Tibial artery (tissue), 4 donors: Measurements from ENCODE around the gene WWC1.

ENCODE experiments used
- DNase-seq, 2 donors: peaks; one replicate each; pipeline ENCODE4 v3.0.0-alpha.2; 2019
- H3K27ac ChIP-seq, 2 donors: fragments of 200-600 bp; sonication (generic) in 1 of 2; 1 replicate in 1 of 2; 2 replicates in 1 of 2; pipeline ENCODE4 v1.5.1; 2018 to 2019; ENCODE audit warnings: mild to moderate bottlenecking in 1 of 2
- H3K27me3 ChIP-seq, 2 donors: fragments of 200-600 bp; sonication (generic) in 1 of 2; one replicate each; pipeline versions ENCODE4 v1.5.1 to v1.6.0; 2016 to 2019
- H3K36me3 ChIP-seq, 3 donors: fragments of 200-600 bp; sonication (generic) in 2 of 3; one replicate each; pipeline ENCODE4 v1.5.1; 2016 to 2019; ENCODE audit warnings: mild to moderate bottlenecking in 2 of 3
- H3K4me1 ChIP-seq, 4 donors: fragments of 200-600 bp; sonication (generic) in 2 of 4; 1 replicate in 3 of 4; 2 replicates in 1 of 4; pipeline ENCODE4 v1.5.1; 2016 to 2019
- H3K4me3 ChIP-seq, 2 donors: fragments of 200-600 bp; sonication (generic) in 1 of 2; 1 replicate in 1 of 2; 2 replicates in 1 of 2; pipeline ENCODE4 v1.5.1; 2018 to 2019; ENCODE audit warnings: mild to moderate bottlenecking in 2 of 2
- H3K9me3 ChIP-seq, 3 donors: fragments of 200-600 bp; sonication (generic) in 1 of 3; one replicate each; pipeline ENCODE4 v1.5.1; 2016 to 2019
- CTCF ChIP-seq, 2 experiments: fragments of 200-600 bp in 1 of 2; fragments of 450-650 bp in 1 of 2; IDR thresholded peaks; one replicate each; pipeline ENCODE4 v1.5.1; 2017 to 2019; ENCODE audit warnings: antibody characterized with exemption in 2 of 2, mild to moderate bottlenecking in 1 of 2, moderate library complexity in 1 of 2
- intact Hi-C: fragments of 100-400 bp; cut with DNase I; formaldehyde crosslinking; loops from one replicate; pipeline ENCODE4 v1.15.0; 2023; ENCODE audit warnings: low total_unique reads

WWC1 gene

DNA sequence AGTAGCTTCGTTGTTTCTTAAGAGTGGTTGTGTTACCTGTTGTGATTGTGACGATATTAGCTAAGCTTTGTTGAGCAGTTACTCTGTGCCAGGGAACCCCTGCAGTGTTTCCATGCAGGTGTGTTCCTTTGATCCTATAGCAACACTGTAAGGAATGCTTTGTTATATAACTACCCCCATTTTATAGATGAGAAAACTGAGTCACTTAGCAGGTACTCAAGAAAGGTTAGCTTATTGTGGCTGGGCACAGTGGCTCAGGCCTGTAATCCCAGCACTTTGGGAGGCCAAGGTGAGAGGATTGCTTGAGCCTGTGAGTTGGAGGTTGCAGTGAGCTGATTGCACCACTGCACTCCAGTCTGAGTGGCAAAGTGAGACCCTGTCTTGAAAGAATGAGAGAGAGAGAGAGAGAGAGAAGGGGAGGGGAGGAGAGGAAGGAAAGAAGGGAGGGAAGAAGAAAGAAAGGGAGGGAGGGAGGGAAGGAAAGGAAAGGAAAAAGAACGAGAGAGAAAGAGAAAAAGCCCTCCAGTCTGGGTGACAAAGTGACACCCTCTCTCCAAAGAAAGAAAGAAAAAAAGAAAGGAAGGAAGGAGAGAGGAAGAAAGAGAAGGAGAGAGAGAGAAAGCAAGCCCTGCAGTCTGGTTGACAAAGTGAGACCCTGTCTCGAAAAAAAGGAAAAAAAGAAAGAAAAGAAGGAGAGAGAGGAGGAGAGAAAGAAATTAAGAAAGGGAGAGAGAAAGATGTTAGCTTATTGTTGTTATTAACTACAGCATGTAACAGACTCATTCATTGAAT, 109.2 kb downstream of the WWC1 start:
- Histone ChIP-seq H3K27ac (no peak overlapping the region), H3K4me1 (peaks cover 0 to 6% (median 0%) of the 10 kb centered on the region in 4 donors), H3K27me3 (peaks cover 0 to 3% of the 10 kb centered on the region in 2 donors), H3K36me3 (no peaks in the 10 kb centered on the region), H3K9me3 (no peaks in the 10 kb centered on the region), H3K4me3 (no peak overlapping the region)
- no peak for DNase-seq
- intact Hi-C loops: no loop called here
- TF ChIP-seq CTCF (IDR thresholded peaks at IDR 0.05): no peak

GRCh38 chr5:168401226-168401625, 109.8 kb downstream of the WWC1 start:
- no peak for TF ChIP-seq CTCF (IDR thresholded peaks at IDR 0.05)
- H3K27ac ChIP-seq: no peak overlapping the region
- H3K4me1 ChIP-seq: peaks cover 0 to 6% (median 0%) of the 10 kb centered on the region in 4 donors
- H3K4me3 ChIP-seq: no peak overlapping the region
- peaks cover 0 to 3% of the 10 kb centered on the region in 2 donors for H3K27me3 ChIP-seq
- intact Hi-C loops: no loop called here
- no peak for DNase-seq
- no peaks in the 10 kb centered on the region for H3K9me3 ChIP-seq
- H3K36me3 ChIP-seq: no peaks in the 10 kb centered on the region

- no peak overlapping the region for H3K4me3 ChIP-seq
- intact Hi-C loops: no loop called here
- no peaks in the 10 kb centered on the region for H3K9me3 ChIP-seq
- H3K4me1 ChIP-seq: peaks cover 0 to 6% (median 0%) of the 10 kb centered on the region in 4 donors
- H3K27ac ChIP-seq: no peak overlapping the region
- no peak for TF ChIP-seq CTCF (IDR thresholded peaks at IDR 0.05)
- no peak for DNase-seq
- H3K27me3 ChIP-seq: peaks cover 0 to 6% of the 10 kb centered on the region in 2 donors
- no peaks in the 10 kb centered on the region for H3K36me3 ChIP-seq
Measured at GRCh38 chr5:168401880-168402279, 110.4 kb downstream of the WWC1 start.

DNA sequence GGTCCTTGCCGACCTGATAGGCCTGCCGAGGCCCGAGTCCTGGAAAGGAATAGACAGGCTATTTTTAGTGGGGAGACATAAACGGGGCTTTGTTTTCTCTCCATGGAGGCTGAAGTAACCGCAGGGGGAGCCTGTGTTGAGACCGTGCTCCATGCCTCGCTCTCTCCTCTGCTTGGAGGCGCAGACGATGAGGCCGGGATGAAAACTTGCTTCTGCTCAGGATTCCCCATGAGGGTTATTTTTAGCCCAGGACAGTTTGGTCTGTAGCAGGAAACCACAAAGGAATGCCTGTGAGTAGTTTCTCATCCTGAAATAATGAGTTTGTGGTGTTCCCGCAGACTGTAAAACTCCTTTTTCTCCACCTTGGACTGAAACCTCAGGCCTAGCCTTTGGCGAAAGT, 112.9 kb downstream of the WWC1 start:
- TF ChIP-seq CTCF (IDR thresholded peaks at IDR 0.05): no peak
- H3K4me1 ChIP-seq: peaks cover 0 to 8% (median 0%) of the 10 kb centered on the region in 4 donors
- H3K4me3 ChIP-seq: no peak overlapping the region
- H3K9me3 ChIP-seq: no peaks in the 10 kb centered on the region
- H3K36me3 ChIP-seq: no peaks in the 10 kb centered on the region
- intact Hi-C loops: no loop called here
- DNase-seq: no peak
- H3K27ac ChIP-seq: no peak overlapping the region
- peaks cover 0 to 8% of the 10 kb centered on the region in 2 donors for H3K27me3 ChIP-seq

DNA sequence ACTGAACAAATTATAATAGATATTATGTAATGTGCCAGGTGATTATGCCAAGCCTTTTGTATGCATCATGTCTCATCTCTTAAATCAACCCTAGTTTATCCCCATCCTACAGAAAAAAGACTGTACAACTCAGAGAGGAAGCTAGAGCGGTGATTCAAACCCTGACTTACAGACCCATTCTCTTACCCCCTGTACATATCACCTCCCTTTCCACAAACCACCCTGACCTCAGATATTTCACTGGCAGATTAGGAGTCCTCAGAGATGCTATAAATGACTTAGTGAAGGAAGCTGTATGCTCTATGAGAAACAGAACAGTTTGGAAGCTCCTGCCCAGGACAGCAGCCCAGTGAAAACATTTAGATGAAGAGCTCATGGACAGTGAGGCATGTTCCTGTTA, 115.8 kb downstream of the WWC1 start:
- no peak for TF ChIP-seq CTCF (IDR thresholded peaks at IDR 0.05)
- H3K9me3 ChIP-seq: no peaks in the 10 kb centered on the region
- intact Hi-C loops: no loop called here
- no peak overlapping the region for H3K4me3 ChIP-seq
- peaks cover 0 to 20% (median 0%) of the 10 kb centered on the region in 4 donors for H3K4me1 ChIP-seq
- H3K36me3 ChIP-seq: no peaks in the 10 kb centered on the region
- H3K27ac ChIP-seq: no peak overlapping the region
- H3K27me3 ChIP-seq: peaks cover 0 to 8% of the 10 kb centered on the region in 2 donors
- DNase-seq: no peak
